DLD1 (cell line): ENCODE data around the gene ITIH4.

Experiments
- in situ Hi-C: cut with HindIII; loops from 2 replicates; pipeline ENCODE4 v1.10.0; 2017; ENCODE audit warnings: low sequenced_read_pairs

The ITIH4 gene

DNA sequence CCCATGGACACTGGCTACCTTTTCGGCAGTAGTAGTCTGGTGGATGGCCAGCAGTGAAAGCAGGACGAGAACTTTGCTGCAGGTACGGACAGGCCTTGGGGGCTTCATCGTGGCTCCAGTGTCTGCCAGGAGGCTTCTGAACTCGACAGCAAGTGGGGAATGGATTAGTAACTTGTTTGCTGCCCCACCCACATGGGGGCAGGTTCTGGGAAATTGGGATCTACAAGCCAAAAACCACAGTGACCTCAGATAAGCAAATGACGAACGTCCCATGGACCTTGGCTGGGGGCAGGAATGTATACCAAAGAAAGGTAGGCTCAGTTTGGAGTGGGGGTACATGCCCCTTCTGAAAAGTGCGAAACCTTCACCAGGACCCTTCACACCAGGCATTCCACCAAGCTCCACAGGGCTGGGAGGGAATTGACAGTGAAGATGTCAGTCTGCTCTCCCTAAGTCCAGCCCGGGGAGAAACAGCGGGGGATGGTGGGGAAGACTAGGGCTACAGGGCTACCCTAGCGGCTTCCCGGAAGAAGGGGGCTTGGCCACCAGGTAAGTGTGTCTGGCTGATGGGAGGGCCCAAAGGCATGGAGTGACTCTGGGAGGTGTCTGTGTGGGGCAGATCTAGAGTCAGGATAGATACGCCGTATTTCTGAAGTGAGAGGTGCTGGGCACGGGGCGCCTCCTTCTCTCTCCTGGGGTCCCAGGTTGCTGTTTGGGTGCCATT is at the start of gene ITIH4:
Gene ITIH4, minus strand, starts transcription at position 138 of the 724 bp plus-strand sequence. Its CDS starts 30 bp downstream, at position 108.
- in situ Hi-C loops = no loop called here

- in situ Hi-C loops = no loop called here
Observed at GRCh38 chr3:52880047-52880446, 49.6 kb upstream of the ITIH4 start.

DNA sequence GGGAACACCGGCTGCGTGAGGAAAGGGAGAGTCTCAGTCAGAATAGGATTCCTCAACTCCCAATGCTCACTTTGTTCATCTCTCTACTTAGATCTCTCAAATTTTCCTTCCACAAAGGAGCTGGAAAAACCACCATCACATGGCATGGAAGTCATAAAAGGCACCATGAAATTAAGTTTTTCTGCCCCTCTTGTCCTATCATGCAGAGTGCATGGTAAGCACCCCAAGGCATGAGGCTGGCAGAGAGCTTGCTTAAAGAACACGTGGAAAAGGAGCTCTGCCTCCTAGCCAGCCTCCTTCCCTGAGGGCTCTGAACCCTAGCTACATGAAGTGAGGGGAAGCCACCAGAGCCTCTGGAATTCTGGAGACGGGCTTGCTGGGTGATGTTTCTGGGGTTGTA is 49.1 kb upstream of the ITIH4 start:
- in situ Hi-C loops = no loop called here

DNA sequence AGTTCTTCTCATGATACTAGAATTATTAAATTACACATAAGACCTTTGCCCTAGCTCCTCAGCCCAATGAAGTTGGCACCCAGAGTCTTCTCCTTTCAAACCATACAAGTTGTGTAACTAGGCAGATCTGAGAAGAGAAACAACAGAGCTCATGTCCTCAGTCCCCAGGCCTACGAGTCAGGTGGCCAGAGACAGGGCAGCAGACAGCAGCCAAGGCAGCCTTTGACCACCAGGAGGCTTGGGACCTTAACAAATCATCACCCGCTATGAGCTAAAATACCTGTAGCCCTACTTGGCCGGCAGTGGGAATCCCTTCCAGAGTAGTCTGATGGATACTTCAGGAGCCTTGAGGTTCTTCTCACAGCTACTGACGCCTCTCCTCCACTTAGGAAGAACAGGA is 48.6 kb upstream of the ITIH4 start:
- in situ Hi-C loops = no loop called here

DNA sequence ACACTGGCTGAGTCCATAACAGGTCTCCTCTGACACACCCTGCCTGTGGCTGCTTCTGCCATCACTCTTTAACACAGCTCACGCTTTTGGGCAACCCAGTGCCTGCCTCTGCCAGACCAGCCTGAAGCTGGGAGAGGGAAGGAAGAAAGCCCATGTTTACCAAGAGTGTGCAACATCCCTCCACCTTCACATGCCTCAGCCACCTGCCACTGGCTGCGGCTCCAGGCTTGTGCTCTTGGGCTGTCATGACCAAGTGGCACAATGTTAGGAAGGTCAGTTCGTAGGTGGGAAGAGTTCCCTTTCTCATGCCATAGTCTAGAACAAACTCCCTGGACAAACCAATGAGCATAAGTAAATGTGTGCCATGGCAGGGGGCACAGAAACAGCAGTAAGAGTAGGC is 46.6 kb upstream of the ITIH4 start:
- in situ Hi-C loops = no loop called here

GRCh38 chr3:52874864-52875587 is 44.6 kb upstream of the ITIH4 start:
- in situ Hi-C loops = no loop called here

GRCh38 chr3:52874160-52874701 is 43.8 kb upstream of the ITIH4 start:
- in situ Hi-C loops = no loop called here

DNA sequence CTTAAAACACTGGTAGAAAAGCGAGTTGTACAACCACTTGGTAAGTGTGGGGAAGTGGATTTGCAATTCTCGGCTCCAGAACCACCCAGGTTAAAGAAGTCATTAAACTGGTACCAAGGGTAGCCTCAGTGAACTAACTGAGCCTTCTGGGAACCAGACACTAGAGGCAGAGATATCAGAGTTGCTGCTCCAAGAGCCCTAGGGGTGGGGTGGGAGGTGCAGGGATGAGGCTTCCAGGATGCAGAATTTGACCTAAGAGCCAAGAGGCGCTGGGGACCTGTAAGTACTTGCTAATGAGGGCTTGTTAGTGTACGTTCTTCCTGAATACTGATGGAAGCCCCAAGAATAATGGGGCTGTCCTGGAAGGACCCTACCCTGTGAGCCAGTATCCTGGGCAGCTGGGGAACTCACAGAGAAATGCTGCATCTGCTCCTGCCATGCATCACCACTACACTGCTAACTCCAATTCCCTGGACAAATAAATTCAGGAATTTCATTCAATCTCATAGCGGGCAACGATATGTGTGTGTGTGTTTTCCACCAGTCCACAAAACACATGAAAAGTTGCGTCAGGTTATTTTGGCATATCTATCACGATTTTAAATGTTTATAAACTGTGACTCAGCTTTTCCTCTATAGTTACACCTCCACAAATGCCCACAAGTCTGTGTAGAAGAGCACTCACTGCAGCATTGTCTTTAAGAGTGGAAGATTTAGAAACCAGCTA is 43.1 kb upstream of the ITIH4 start:
- in situ Hi-C loops = no loop called here

DNA sequence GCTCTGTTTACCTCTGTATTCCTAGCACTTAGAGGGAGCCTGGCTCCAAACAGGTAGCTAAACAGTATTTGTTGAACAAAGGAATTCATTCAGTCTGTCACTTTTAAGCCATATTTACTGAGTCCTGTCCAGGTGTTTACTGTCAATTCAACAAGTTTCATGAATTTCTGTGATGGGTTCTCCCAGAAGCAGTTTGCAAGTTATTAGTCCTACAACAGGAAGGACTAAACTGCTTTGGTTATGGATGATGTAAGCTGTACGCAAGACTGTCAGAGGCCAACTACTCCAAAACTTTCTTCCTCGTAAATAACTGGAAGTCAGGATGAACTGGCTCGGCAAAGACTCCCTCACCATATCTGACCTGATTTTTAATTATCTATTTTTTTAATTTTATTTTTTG is 41.8 kb upstream of the ITIH4 start:
- in situ Hi-C loops = no loop called here

- in situ Hi-C loops = no loop called here
Observed at GRCh38 chr3:52871761-52872160, 41.3 kb upstream of the ITIH4 start.

DNA sequence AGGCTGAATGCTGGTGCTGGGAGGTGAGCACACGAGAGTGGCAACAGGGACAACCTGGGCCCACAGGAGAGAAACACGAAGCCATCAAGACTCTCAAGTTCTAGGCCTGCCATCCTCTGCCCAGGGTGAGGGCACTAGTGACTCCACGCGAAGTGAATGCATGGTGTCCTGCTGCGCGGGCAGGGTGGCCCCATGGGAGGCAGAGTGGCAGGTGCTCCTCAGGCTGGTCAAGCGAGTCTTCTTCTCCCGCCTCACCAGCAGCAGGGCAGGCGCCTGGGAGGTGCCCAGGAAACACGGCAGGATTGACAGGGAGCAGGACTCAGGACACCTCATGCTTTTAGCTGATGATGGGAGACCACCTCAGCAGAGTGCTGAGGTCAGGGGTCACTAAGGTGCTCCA is 40.0 kb upstream of the ITIH4 start:
- in situ Hi-C loops = no loop called here

DNA sequence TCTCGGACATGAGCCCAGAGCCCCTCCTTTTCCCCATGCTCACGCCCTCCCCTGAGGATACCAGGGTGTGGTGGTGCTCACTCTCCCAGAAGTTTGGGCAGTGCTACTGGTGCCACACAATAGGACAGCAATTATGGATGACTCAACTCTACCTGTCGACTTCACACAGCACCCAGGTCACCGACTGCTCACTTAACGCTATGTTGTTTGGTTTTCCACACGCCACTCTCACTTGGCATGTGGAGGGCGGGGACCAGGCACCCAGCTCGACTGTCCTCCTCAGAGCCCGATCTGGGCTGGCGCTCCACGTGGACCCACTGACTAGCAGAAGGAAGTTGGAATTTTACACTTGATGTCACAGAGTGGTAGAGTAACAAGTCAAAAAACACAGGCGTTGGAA is 36.0 kb upstream of the ITIH4 start:
- in situ Hi-C loops = no loop called here

- in situ Hi-C loops = no loop called here
Observed at GRCh38 chr3:52865994-52866393, 35.5 kb upstream of the ITIH4 start.

- in situ Hi-C loops = no loop called here
Observed at GRCh38 chr3:52860424-52860768, 29.9 kb upstream of the ITIH4 start.

GRCh38 chr3:52859686-52860423 is 29.4 kb upstream of the ITIH4 start:
- in situ Hi-C loops = no loop called here

DNA sequence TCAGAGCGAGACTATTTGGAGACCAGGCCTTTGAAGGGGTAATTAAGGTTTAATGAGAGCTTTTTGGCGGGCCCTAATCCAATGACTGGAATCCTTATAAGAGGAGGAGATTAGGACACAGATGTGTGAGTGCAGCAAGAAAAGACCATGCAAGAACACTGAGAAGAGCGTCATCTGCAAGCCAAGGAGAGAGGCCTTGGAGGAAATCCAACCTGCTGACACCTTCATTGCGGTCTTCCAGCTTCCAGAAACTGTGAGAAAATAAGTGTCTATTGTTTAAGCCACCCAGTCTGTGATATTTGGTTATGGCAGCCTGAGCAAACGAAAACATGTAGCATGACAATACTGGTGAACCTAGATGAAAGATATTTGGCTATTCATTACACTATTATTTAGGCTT is 27.4 kb upstream of the ITIH4 start:
- in situ Hi-C loops = no loop called here

DNA sequence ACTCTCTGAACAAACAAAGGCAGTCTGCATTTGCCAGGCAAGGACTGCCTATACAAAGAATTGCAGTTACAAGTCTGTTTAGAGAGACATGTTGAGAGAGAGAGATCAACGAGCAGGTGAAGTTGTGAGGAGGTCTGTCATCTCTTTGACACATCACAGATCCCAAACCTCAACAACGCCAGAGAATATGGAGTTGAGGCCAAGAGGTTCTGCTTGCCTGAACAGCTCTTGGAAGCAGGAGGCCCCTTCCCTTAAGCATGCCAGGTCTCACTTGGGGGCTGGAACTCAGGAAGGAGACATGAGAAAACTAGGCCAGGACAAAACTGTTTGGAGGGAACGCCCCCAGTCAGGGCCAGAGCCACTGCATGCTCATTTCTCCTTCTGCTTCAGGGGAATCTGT is 26.7 kb upstream of the ITIH4 start:
- in situ Hi-C loops = no loop called here

DNA sequence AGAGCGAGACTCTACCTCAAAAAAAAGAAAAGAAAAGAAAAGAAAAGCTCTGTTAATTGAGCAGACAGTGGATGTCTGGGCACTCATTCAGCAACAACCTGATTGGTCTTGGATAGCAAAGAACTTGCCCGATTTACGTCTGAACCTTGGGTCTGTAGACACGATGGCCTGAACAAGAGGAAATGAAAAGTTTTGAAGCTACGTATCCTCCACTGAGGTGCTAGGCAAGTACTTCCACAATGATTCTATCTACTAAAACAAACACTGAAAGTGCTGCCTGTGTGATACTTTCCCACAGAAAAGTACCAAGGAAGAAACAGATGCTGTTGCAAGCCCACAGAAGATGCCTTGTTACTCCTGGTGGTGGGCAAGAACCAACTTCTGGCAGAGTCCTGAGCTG is 26.2 kb upstream of the ITIH4 start:
- in situ Hi-C loops = no loop called here

GRCh38 chr3:52854013-52854412 is 23.5 kb upstream of the ITIH4 start:
- in situ Hi-C loops = no loop called here

- in situ Hi-C loops = no loop called here
Observed at GRCh38 chr3:52852419-52852818, 21.9 kb upstream of the ITIH4 start.

- in situ Hi-C loops = no loop called here
Observed at GRCh38 chr3:52851348-52851747, 20.9 kb upstream of the ITIH4 start.
